Fibroblast of skin of scalp (primary cell): ENCODE measurements around the gene HACL1.
"Not testable (repeated sequence)": the region's sequence is repeated elsewhere in the genome, so short reads cannot be mapped to it uniquely, and the experiment has no call there.

Experiments used
- DNase-seq: peaks from one replicate; pipeline ENCODE4 v3.0.0-alpha.2; 2013

The HACL1 gene

DNA sequence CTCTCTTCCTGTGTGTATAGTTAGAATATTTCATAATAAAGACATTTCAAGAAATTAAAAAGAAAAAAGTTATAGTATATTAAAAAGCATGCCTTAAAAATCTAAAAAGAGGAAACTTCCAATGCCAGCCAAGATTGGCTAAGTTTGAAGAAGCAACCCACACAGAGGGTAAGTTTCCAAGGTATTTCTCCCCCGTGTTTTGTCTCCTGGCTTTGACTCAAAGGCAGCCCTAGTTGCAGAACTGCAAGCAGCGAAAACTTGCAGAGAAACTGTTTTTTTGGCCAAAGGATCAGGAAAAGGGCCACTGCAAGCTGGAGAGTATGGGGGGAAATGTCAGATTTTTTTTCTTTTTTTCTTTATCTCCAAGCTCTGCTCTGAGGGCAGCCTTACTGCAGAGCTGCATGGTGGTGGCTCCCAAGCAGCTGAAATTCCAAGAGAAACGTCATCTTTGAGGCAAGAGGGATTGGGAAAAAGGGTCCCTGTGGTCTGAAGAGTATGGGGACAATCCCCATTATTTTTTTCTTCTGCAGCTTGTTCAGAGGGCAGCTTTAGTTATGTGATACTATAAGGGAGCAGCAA lies 23.0 kb downstream of the HACL1 start:
- DNase-seq = no peak

DNA sequence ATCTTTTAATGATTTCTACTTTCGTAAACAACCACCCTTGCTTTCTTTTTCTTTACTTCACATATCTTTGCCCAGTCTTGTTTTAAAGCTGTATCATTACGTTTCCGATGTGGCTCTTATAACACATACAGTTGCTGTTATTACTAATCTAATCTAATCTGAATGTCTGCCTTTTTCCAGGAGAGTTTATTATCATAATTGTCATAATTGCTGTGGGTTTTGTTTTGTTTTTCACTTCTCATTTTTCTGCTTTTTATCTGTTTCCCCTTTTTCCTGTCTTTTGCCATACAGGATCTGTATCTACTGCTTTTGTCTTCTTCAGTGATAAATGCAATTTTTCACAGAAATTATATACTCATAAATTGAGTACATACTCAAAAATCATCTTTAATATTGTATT lies 24.9 kb downstream of the HACL1 start:
- DNase-seq = no peak

DNA sequence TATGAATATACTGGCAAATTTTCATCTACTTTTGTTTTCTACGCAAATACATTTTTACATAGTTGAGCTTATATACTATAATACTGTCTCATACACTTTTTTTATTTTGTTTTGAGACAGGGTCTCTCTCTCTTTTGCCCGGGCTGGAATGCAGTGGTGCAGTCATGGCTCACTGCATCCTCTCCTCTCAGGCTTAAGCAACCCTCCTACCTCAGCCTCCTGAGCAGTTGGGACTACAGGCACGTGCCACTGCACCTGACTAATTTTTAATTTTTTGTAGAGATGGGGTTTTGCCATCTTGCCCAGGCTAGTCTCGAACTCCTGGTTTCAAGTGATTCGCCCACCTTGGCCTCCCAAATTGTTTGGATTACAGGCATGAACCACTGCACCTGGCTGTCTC lies 25.9 kb downstream of the HACL1 start:
- DNase-seq = no peak

- no peak for DNase-seq
Observed at GRCh38 chr3:15572138-15572537, 29.2 kb downstream of the HACL1 start.

DNA sequence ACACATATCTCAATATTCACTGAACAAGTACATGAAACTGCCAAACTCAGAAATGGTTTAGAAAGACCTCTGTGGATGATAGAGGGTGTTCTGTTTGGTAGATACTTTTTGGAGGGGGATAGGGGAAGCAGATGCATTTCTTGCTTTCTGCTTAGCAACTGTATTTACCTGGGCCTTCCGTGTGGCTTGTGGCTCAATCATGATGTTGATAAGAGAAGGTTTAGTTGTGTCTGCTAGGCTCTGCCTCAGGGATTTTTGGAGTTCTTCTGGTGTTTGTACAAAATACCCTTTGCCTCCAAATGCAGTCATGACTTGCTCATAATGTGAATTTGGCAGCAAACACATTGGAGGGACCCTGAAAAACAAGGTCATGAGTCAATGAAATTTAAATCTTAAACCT lies 38.2 kb downstream of the HACL1 start:
- DNase-seq = no peak

- no peak for DNase-seq
Observed at GRCh38 chr3:15562560-15562959, 38.8 kb downstream of the HACL1 start.

DNA sequence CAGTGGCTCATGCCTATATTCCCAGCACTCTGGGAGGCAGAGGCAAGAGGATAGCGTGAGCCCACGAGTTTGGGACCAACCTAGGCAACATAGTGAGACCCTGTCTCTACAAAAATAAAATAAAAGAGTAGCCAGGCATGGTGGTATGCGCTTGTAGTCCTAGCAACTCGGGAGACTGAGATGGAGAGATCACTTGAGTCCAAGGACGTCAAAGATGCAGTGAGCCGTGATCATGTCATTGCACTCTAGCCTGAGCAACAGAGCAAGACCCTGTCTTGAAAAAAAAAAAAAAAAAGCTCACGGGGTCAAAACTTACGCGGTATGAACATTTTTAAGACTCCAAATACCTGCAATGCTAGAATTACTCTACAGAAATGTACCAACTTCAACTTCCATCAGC lies 42.8 kb downstream of the HACL1 start:
- DNase-seq = no peak

DNA sequence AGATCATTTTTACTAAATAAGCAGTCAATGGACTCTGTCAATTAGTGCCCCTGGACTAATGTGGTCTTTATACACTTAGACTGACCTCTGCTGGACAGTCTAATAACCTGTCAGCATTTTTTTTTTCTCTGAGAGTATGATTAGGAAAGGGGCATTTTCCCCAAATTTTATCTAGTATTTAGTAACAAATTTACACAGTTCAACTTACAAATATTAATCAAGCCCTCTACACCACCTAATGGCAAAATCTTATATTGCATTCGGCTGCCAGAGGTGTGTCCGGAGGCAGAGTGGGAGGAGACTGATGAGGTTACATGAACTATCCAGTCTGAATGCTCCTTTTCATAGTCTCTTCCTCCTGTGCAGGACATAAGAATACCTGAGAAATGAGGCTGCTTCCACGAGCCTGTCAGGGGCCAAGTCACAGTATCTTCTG lies 43.8 kb downstream of the HACL1 start:
- peak; percentile 77 for DNase-seq

GRCh38 chr3:15556512-15556911 lies 44.9 kb downstream of the HACL1 start:
- no peak for DNase-seq

- DNase-seq = no peak
Observed at GRCh38 chr3:15553749-15554148, 47.6 kb downstream of the HACL1 start.

- no peak for DNase-seq
Observed at GRCh38 chr3:15551902-15552301, 49.5 kb downstream of the HACL1 start.

- DNase-seq = no peak
Observed at GRCh38 chr3:15549846-15550245, 51.5 kb downstream of the HACL1 start.

DNA sequence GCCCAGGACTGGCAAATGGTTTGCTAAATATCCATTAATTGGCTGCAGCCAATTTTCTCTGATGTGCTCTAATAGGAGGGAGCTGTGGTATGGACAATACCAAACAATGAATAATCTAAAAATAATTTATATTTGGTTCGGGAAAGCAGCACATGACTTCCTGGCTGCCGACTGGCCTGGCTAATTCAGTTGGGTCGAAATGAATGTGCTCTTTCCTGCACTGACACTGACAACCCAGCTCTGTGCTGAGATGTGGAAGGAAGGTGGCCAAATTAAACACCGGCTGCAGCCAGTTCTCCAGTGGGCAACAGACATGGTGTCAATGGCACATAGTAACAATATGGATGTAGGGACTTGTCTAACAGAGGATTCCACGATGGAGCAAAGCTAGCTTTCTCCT lies 58.8 kb downstream of the HACL1 start:
- DNase-seq = no peak

- no peak for DNase-seq
Observed at GRCh38 chr3:15541371-15541770, 60.0 kb downstream of the HACL1 start.

GRCh38 chr3:15539066-15539465 lies 62.3 kb downstream of the HACL1 start:
- no peak for DNase-seq

GRCh38 chr3:15538345-15538744 lies 63.0 kb downstream of the HACL1 start:
- no peak for DNase-seq

DNA sequence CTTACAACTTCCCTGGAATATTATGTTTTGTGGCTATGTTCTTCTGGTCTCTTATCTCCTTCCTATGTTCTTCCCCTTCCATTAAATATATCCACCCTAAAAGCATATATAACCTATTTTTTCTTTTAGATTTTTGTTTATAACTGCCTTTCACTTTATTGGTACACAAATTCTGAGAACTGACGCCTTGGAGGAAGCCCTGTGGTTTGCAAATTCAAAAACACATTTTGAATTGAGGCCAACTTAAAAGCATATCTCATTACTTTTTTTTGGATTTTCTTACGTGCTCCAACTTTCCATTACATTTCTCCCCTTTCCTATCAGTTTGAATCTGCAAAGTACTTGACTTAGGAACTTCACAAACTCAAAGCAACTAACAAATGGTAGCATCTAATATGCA lies 64.5 kb downstream of the HACL1 start:
- no peak for DNase-seq

GRCh38 chr3:15535732-15536131 lies 65.6 kb downstream of the HACL1 start:
- no peak for DNase-seq

DNA sequence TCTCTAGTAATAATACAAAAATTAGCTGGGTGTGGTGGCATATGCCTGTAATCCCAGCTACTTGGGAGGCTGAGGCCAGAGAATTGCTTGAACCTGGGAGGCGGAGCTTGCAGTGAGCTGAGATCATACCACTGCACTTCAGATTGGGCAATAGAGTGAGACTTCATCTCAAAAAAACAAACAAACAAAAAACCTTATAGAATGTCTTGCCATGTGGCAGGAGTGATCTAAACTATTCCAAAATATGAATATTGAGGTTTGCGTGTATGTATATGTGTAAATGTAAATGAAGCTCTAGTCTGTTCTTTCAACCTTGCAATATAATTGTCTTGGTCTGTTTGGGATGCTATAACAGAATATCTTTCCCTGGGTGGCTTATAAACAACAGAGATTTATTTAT lies 68.8 kb downstream of the HACL1 start:
- DNase-seq = not testable (repeated sequence)

DNA sequence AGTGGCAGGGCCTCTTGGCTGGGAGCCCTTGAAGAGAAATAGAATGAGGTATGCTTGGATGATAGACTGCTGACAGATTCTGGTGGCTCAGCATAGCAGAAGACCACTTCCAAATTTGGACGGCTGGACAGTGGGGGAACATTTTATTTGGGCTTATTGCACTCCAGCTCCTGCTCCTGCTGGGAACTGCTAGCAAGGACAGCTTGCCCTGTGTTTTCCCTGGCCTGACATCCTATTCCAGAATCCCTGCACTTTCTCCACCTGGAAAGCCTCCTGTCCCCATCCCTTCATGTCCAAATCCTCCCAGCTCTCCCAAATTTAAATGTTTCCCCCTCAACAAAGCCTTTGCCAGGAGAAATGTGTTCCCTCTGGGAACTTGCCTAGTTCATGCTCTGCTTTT lies 70.0 kb downstream of the HACL1 start:
- no peak for DNase-seq

GRCh38 chr3:15528854-15529537 lies 72.4 kb downstream of the HACL1 start:
- no peak for DNase-seq

GRCh38 chr3:15527031-15527459 lies 74.3 kb downstream of the HACL1 start:
- DNase-seq = no peak

- DNase-seq = no peak
Observed at GRCh38 chr3:15525790-15526189, 75.6 kb downstream of the HACL1 start.

DNA sequence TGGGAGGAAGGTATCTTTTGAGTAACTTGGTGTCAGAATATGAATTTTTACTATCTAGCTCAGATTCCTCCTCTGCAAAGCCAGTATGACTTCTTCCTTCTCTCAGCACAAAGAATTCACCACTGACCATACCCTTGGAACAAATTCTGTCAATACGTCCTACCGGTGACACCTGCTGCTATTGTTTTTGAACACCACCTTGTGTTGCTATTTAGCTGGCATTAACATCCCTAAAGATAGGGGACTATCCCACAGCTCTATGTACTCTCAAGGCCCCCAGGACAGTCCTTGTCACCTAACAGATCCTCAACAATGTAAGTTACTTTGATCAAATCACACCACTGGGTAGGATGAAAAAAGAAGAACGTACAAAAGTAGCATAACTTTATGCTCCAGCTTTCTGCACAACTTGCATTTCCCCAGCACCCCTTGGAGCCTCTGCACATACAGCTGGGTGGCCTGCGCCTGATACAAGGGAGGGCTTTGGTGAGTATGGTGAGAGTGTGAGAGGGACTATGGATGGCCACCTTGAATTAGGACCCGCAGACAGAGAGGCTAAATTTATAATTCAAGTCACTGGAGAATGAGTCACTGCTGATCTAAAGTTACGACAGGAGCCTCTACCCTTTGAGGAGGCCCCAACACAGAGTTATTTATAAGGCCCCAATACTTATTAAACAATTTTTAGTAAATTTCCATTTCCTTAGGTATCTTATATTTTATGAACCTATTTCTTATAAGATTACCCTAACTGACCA lies 77.5 kb downstream of the HACL1 start:
- DNase-seq = no peak
